H1 (cell line): ENCODE results near the gene PREX1. TPM values are rescaled to one million over a fixed set of nuclear protein-coding genes. Genes with fewer than 3 reads are reported as not detected.

Experiments used
- CHD7 ChIP-seq: fragments of 300-600 bp; sonication (generic); IDR thresholded peaks from 2 replicates; pipeline ENCODE4 v1.7.1; 2012; ENCODE audit warnings: low read length, moderate library complexity, mild to moderate bottlenecking, inconsistent platforms; ENCODE audit not compliant: insufficient replicate concordance
- POLR2A ChIP-seq, 2 experiments: IDR thresholded peaks; 1 replicate in 1 of 2; 2 replicates in 1 of 2; pipeline ENCODE4 v1.6.1; 2011; ENCODE audit warnings: low read depth in 2 of 2, low read length in 2 of 2, mild to moderate bottlenecking in 2 of 2; ENCODE audit errors: control extremely low read depth in 1 of 2
- polyA plus RNA-seq, 7 experiments: library from polyadenylated mRNA; depleted of rRNA in 3 of 7; stranded (reverse) in 5 of 7; unstranded in 2 of 7; fragments of >200 nt in 5 of 7; fragments of 200-250 nt in 2 of 7; gene quantifications; 1 replicate in 5 of 7; 2 replicates in 1 of 7; 4 replicates in 1 of 7; pipeline versions ENCODE4 v1.2.1 to v1.2.3, GENCODE V29; 2011 to 2013; ENCODE audit warnings: missing spikeins in 2 of 7, mixed read lengths in 2 of 7
- total RNA-seq: library from RNA; stranded (reverse); fragmentation: NEBNext Ultra II Directional; extraction: Animal tissue kit (Norgen Biotek cat#: 25700); gene quantifications from 2 replicates; pipeline ENCODE4 v1.2.1, GENCODE V29; 2021

Gene PREX1
- total and polyA plus RNA-seq, 2 of the 8 experiments (the other 6 are each of a cell fraction or from before 2014, with no cell fraction given), result 10.7 to 12.8 TPM

GRCh38 chr20:48623176-48623905 is 204.5 kb downstream of the PREX1 start (continued):
- TF ChIP-seq POLR2A (IDR thresholded peaks at IDR 0.05; ENCODE audit: control extremely low read depth in 1 of 2, low read depth in 2 of 2, low read length in 2 of 2), result no peak
- TF ChIP-seq CHD7, result no peak
